ENCODE measurements around the gene SLC1A4. TPM values are rescaled to one million over a fixed set of nuclear protein-coding genes. Genes with fewer than 3 reads are reported as not detected.

The SLC1A4 gene
- polyA plus RNA-seq (ENCODE audit: insufficient read length in 4 of 4), result 10 to 100 TPM in 2 of 4 donors, 1 to 10 TPM in 2; 5.6 to 10.4 (median 9.6) TPM

GRCh38 chr2:64989126-64989981 is at the start of gene SLC1A4:
Gene SLC1A4 (plus strand): TSS chr2:64989399. CDS start chr2:64989644, 245 bp downstream.
- peak; percentile 41 to 69 (median 49) for DNase-seq (ENCODE audit: low read depth in 4 of 4, low spot score in 3 of 4)

GRCh38 chr2:64941143-64941542 is 48.1 kb upstream of the SLC1A4 start:
- DNase-seq (ENCODE audit: low read depth in 4 of 4, low spot score in 3 of 4), result no peak

- no peak for DNase-seq (ENCODE audit: low read depth in 4 of 4, low spot score in 3 of 4)
Measured at GRCh38 chr2:64941801-64942200, 47.4 kb upstream of the SLC1A4 start.

- no peak for DNase-seq (ENCODE audit: low read depth in 4 of 4, low spot score in 3 of 4)
Measured at GRCh38 chr2:64942693-64943092, 46.5 kb upstream of the SLC1A4 start.

GRCh38 chr2:64943387-64944150 is 45.6 kb upstream of the SLC1A4 start:
- no peak for DNase-seq (ENCODE audit: low read depth in 4 of 4, low spot score in 3 of 4)

- DNase-seq (ENCODE audit: low read depth in 4 of 4, low spot score in 3 of 4), result no peak
Measured at GRCh38 chr2:64944484-64944883, 44.7 kb upstream of the SLC1A4 start.

GRCh38 chr2:64945973-64946768 is 43.0 kb upstream of the SLC1A4 start:
- DNase-seq (ENCODE audit: low read depth in 4 of 4, low spot score in 3 of 4), result peak in 1 of 4 donors; percentile 4

GRCh38 chr2:64946769-64947247 is 42.4 kb upstream of the SLC1A4 start:
- DNase-seq (ENCODE audit: low read depth in 4 of 4, low spot score in 3 of 4), result peak in 2 of 4 donors; percentile 8 to 20

- DNase-seq (ENCODE audit: low read depth in 4 of 4, low spot score in 3 of 4), result no peak
Measured at GRCh38 chr2:64947885-64948284, 41.3 kb upstream of the SLC1A4 start.

GRCh38 chr2:64950226-64951160 is 38.7 kb upstream of the SLC1A4 start:
- DNase-seq (ENCODE audit: low read depth in 4 of 4, low spot score in 3 of 4), result no peak

- DNase-seq (ENCODE audit: low read depth in 4 of 4, low spot score in 3 of 4), result no peak
Measured at GRCh38 chr2:64951306-64951953, 37.8 kb upstream of the SLC1A4 start.

- no peak for DNase-seq (ENCODE audit: low read depth in 4 of 4, low spot score in 3 of 4)
Measured at GRCh38 chr2:64952096-64952495, 37.1 kb upstream of the SLC1A4 start.

- DNase-seq (ENCODE audit: low read depth in 4 of 4, low spot score in 3 of 4), result no peak
Measured at GRCh38 chr2:64952511-64953482, 36.4 kb upstream of the SLC1A4 start.

- no peak for DNase-seq (ENCODE audit: low read depth in 4 of 4, low spot score in 3 of 4)
Measured at GRCh38 chr2:64955467-64955866, 33.7 kb upstream of the SLC1A4 start.

GRCh38 chr2:64957109-64957903 is 31.9 kb upstream of the SLC1A4 start:
- DNase-seq (ENCODE audit: low read depth in 4 of 4, low spot score in 3 of 4), result no peak

GRCh38 chr2:64958556-64958955 is 30.6 kb upstream of the SLC1A4 start:
- no peak for DNase-seq (ENCODE audit: low read depth in 4 of 4, low spot score in 3 of 4)

- no peak for DNase-seq (ENCODE audit: low read depth in 4 of 4, low spot score in 3 of 4)
Measured at GRCh38 chr2:64960819-64961218, 28.4 kb upstream of the SLC1A4 start.

Data from left renal pelvis (tissue), 4 donors.